GM18526 (cell line): ENCODE results near the gene URB1.

Experiments
- POLR2A ChIP-seq: IDR thresholded peaks from 3 replicates; pipeline ENCODE4 v1.6.1; 2011; ENCODE audit not compliant: insufficient read length; ENCODE audit errors: extremely low read depth

Gene URB1

DNA sequence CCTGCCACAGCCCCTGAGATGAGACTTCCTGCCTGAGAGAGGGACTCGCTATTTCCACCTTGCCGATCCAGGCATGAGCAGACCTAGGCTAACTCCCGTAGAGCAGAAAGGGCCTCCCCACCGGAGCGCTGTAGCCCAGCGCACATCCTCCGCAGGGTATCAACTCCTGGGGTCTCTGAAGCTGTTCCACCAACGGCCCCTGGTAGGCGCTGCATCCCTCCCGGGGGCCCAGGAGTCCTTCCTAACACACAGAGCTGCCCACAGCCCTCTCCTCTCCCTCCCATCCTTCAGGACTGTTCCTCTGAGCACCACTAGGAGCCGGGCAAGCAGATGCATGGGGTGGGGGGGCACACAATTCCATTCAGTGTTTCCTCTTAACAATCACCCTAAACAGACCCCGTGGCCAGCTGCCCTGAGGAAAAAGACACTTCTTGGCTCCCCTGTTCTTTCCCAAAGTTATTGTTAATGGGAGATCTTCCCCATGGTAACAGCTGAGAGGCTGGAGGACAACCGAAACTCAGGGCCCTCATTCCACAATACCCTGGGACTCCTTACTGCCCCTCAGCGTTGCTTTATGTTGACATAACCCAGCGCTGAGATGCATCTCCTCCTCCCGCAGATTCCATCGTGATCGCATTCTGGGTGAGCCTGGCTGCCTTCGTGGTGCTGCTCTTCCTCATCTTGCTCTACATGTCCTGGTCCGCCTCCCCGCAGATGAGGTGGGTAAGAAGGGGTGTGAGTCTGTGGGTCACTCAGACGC is 86.6 kb downstream of the URB1 start:
- no peak for TF ChIP-seq POLR2A

DNA sequence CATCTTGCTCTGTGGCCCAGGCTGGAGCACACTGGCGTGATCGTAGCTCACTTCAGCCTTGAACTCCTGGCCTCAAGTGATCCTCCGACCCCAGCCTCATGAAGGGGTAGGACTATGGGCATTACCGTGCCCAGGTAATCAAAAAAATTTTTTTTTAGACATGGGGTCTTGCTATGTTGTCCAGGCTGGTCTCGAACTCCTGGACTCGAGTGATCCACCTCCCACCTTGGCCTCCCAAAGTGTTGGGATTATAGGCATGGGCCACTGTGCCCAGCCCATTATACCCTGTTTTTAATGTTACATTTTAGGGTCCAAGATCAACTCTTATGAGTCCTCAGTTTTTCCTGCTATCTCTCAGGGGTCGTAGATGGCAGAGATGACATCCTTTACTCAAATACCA is 87.8 kb downstream of the URB1 start:
- no peak for TF ChIP-seq POLR2A

DNA sequence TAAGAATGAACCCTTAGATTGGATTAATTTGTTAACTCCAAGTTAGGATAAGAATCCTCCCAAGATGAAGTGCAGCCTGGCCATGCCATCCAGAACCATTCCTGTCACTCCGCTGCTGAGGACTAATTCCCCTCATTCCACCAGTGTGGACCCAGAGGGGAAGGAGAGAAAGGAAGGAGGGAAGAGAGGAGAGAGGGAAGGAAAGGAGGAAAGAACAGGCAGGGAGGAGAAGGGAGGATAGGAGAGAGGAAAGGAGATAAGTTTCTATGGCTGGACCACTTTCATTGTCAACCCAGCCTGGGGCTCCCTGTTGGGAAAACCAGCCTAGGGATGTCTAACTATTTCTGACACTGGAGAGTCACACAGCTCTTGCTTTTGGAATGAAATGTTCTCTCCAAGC is 89.4 kb downstream of the URB1 start:
- no peak for TF ChIP-seq POLR2A

DNA sequence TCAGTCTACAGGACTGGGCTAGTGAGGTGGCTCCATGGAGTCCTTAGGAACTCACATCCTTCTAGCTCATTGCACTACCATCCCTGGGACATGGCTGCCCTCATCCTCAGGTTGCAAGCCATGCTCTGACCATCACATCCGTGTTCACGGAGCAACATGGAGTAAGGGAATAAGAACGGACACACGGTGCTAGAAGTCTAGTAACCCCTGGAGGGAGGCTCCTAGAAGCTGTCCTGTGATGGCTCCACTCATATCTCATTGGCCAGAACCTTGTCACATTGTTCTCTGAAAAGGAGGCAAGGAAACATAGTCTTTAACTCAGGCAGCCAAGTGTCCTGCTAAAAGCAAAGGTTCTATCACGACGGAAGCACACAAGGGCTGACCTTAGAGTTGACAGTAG is 90.3 kb downstream of the URB1 start:
- no peak for TF ChIP-seq POLR2A

- no peak for TF ChIP-seq POLR2A
These were observed 91.2 kb downstream of the URB1 start for GRCh38 chr21:32301596-32301995.

DNA sequence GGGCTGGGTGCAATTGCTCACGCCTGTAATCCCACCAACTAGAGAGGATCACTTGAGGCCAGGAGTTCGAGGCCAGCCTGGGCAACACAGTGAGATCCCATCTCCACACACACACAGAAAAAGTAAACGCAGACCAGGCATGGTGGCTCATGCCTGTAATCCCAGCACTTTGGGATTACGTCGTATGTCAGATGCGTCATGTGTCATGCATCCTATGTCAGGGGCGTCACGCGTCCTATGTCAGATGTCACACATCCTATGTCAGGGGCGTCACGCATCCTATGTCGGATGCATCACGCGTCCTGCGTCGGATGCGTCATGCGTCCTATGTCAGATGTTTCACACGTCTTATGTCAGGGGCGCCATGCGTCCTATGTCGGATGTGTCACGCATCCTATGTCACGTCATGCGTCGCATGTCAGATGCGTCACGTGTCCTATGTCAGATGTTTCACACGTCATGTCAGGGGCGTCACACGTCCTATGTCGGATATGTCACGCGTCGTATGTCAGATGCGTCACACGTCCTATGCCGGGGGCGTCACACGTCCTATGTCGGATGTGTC is 92.6 kb downstream of the URB1 start:
- TF ChIP-seq POLR2A, result no peak

DNA sequence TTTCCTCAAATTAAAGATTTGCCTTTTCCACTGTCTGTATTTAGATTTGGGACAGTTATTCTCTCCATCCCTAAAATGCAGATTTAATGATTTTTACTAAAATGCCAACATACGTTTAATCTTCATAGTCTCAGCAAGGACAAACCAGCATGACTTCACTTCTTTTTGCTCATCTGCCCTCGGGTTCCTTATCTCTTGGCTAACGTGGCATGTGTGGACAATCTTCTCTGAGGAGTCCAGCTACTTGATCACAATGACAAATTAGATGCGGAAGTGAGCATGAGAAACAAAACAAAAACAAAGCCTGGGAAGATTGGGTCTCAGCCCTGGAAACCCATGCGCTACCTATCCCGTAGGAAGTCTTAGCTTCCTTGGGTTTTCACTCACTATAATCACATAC is 93.1 kb downstream of the URB1 start:
- TF ChIP-seq POLR2A, result no peak

- no peak for TF ChIP-seq POLR2A
These were observed 94.1 kb downstream of the URB1 start, which contains the start of gene MRAP for GRCh38 chr21:32298658-32299081. Gene MRAP (plus strand): TSS chr21:32298855. CDS start chr21:32298972, 117 bp downstream.

DNA sequence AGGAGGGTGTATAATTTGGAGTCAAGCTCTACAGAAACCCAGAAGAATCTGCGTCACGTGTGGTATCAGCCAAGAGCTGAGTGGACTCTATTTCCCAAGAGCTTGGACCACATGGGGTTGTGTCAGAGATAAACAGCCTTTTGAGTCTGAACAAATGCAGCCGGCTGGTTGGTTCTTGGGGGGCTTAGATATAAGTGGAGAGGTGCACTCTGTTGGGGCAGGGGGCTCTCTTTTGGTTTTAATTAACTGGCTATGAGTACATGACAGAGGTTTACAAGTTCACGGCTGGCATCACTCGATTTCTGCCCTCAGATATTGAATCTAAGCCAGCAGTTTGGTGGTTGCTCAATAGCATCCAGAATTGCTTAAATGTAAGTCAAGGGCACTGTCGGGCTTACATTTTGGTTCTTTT is 94.7 kb downstream of the URB1 start:
- TF ChIP-seq POLR2A, result no peak

- TF ChIP-seq POLR2A, result no peak
These were observed 95.4 kb downstream of the URB1 start for GRCh38 chr21:32297449-32297848.

DNA sequence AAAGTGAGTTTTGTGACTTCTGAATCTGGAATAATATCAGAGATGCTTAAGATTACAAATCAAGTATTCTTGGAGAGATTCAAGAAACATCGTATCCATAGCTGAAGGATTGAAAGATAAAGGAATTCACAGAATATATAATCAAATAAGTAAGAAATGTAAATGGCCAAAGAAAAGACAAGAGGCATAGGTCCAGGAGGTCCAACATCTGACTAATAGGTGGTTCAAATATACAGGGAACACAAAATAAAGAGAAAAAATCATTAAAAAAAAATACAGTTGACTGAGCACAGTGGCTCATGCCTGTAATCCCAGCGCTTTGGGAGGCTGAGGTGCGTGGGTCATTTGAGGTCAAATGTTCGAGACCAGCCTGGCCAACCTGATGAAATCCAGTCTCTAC is 107.3 kb downstream of the URB1 start:
- no peak for TF ChIP-seq POLR2A

DNA sequence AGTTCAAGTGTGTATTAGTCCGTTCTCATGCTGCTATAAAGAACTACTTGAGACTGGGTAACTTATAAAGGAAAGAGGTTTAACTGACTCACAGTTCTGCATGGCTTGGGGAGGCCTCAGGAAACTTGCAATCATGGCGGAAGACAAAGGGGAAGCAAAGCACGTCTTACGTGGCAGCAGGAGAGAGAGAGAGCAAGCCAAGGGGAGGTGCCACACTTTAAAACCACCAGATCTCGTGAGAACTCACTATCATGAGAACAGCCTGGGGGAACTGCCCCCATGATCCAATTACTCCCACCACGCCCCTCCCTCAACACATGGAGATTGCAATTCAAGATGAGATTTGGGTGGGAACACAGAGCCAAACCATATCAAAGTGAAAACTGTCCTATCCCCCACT is 109.8 kb downstream of the URB1 start:
- no peak for TF ChIP-seq POLR2A

GRCh38 chr21:32281531-32281930 is 111.3 kb downstream of the URB1 start:
- no peak for TF ChIP-seq POLR2A

- TF ChIP-seq POLR2A, result no peak
These were observed 113.5 kb downstream of the URB1 start for GRCh38 chr21:32279377-32279680.

- TF ChIP-seq POLR2A, result peak; percentile 79
These were observed 114.1 kb downstream of the URB1 start, which contains the start of gene MIS18A for GRCh38 chr21:32278518-32279376. Gene MIS18A (minus strand): TSS chr21:32279049. CDS start chr21:32279014, 35 bp downstream.

- no peak for TF ChIP-seq POLR2A
These were observed 114.7 kb downstream of the URB1 start for GRCh38 chr21:32278103-32278502.
